ENCODE measurements around the gene HNRNPUL2.
"Not testable (repeated sequence)": the region's sequence is repeated elsewhere in the genome, so short reads cannot be mapped to it uniquely, and the experiment has no call there.

Gene HNRNPUL2

GRCh38 chr11:62752994-62753735 is 25.9 kb upstream of the HNRNPUL2 start:
- peak overlapping the region; percentile 66 for H3K4me2 ChIP-seq (ENCODE audit: insufficient read depth, low read length)
- H3K9me3 ChIP-seq (ENCODE audit: insufficient read depth, low read length, severe bottlenecking) = no peaks in the 10 kb centered on the region
- H3K9ac ChIP-seq (ENCODE audit: low read depth, low read length) = peak overlapping the region; percentile 60
- TF ChIP-seq, protein P1, sequence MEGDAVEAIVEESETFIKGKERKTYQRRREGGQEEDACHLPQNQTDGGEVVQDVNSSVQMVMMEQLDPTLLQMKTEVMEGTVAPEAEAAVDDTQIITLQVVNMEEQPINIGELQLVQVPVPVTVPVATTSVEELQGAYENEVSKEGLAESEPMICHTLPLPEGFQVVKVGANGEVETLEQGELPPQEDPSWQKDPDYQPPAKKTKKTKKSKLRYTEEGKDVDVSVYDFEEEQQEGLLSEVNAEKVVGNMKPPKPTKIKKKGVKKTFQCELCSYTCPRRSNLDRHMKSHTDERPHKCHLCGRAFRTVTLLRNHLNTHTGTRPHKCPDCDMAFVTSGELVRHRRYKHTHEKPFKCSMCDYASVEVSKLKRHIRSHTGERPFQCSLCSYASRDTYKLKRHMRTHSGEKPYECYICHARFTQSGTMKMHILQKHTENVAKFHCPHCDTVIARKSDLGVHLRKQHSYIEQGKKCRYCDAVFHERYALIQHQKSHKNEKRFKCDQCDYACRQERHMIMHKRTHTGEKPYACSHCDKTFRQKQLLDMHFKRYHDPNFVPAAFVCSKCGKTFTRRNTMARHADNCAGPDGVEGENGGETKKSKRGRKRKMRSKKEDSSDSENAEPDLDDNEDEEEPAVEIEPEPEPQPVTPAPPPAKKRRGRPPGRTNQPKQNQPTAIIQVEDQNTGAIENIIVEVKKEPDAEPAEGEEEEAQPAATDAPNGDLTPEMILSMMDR (IDR thresholded peaks at IDR 0.05; ENCODE audit: borderline replicate concordance, extremely low read depth, low read length, poor library complexity, severe bottlenecking) = no peak
- no peak for TF ChIP-seq EZH2 (IDR thresholded peaks at IDR 0.05; ENCODE audit: borderline replicate concordance, low read depth, low read length, severe bottlenecking)
- no peak for ATAC-seq (ENCODE audit: insufficient read depth, low read depth)
- peaks cover 28% of the 10 kb centered on the region for H3K4me1 ChIP-seq (ENCODE audit: insufficient read depth, low read length)
- DNase-seq = no peak
- peak overlapping the region; percentile 92 for H3K27ac ChIP-seq (ENCODE audit: low read length)
- H3K4me3 ChIP-seq (ENCODE audit: low read depth in 1 of 2, low read length in 2 of 2) = peak overlapping the region; percentile 33 to 65; a peak in 3 of 4 replicates
- H3K27me3 ChIP-seq (ENCODE audit: insufficient read depth, low read length, poor library complexity) = no peaks in the 10 kb centered on the region
- H3K79me2 ChIP-seq (ENCODE audit: insufficient read depth, low read length) = peaks cover 23% of the 10 kb centered on the region
- H2AFZ ChIP-seq (ENCODE audit: low read depth, low read length) = peak overlapping the region; percentile 57
- H4K20me1 ChIP-seq (ENCODE audit: insufficient read depth, low read length) = peaks cover 7% of the 10 kb centered on the region; the same call in 1 of the 2 replicates
- peaks cover 24% of the 10 kb centered on the region for H3K36me3 ChIP-seq (ENCODE audit: insufficient read depth, low read length)

- Histone ChIP-seq H3K9me3 (ENCODE audit: insufficient read depth, low read length, severe bottlenecking) (no peaks in the 10 kb centered on the region), H3K9ac (ENCODE audit: low read depth, low read length) (no peak overlapping the region), H3K4me2 (ENCODE audit: insufficient read depth, low read length) (peak overlapping the region; percentile 1), H3K4me3 (ENCODE audit: low read depth in 1 of 2, low read length in 2 of 2) (no peak overlapping the region), H4K20me1 (ENCODE audit: insufficient read depth, low read length) (peaks cover 7% of the 10 kb centered on the region; the same call in 1 of the 2 replicates), H3K27ac (ENCODE audit: low read length) (no peak overlapping the region), H2AFZ (ENCODE audit: low read depth, low read length) (no peak overlapping the region), H3K79me2 (ENCODE audit: insufficient read depth, low read length) (peaks cover 23% of the 10 kb centered on the region), H3K36me3 (ENCODE audit: insufficient read depth, low read length) (peaks cover 24% of the 10 kb centered on the region), H3K4me1 (ENCODE audit: insufficient read depth, low read length) (peaks cover 28% of the 10 kb centered on the region), H3K27me3 (ENCODE audit: insufficient read depth, low read length, poor library complexity) (no peaks in the 10 kb centered on the region)
- TF ChIP-seq, protein P1 (IDR thresholded peaks at IDR 0.05; ENCODE audit: borderline replicate concordance, extremely low read depth, low read length, poor library complexity, severe bottlenecking) = no peak
- no peak for TF ChIP-seq EZH2 (IDR thresholded peaks at IDR 0.05; ENCODE audit: borderline replicate concordance, low read depth, low read length, severe bottlenecking)
- DNase-seq (no peak), ATAC-seq (ENCODE audit: insufficient read depth, low read depth) (no peak)
Measured at GRCh38 chr11:62752177-62752785, 25.0 kb upstream of the HNRNPUL2 start.

DNA sequence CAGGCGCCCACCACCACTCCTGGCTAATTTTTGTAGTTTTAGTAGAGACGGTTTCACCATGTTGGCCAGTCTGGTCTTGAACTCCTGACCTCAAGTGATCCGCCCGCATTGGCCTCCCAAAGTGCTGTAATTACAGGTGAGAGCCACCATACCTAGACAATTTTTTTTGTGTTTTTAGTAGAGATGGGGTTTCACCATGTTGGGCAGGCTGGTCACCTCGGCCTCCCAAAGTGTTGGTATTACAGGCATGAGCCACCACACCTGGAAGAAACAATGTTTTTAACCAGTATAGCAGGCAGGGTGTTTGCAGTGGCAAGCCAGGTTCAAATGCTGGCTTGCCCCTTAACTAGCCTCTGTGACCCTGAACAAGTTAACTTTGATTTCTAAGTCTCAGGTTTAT is 22.7 kb upstream of the HNRNPUL2 start:
- H4K20me1 ChIP-seq (ENCODE audit: insufficient read depth, low read length); H3K4me3 ChIP-seq (ENCODE audit: low read depth in 1 of 2, low read length in 2 of 2); H2AFZ ChIP-seq (ENCODE audit: low read depth, low read length); H3K9me3 ChIP-seq (ENCODE audit: insufficient read depth, low read length, severe bottlenecking); DNase-seq; ATAC-seq (ENCODE audit: insufficient read depth, low read depth); H3K4me2 ChIP-seq (ENCODE audit: insufficient read depth, low read length); H3K27me3 ChIP-seq (ENCODE audit: insufficient read depth, low read length, poor library complexity); H3K27ac ChIP-seq (ENCODE audit: low read length); H3K9ac ChIP-seq (ENCODE audit: low read depth, low read length): not testable (repeated sequence)
- peaks cover 23% of the 10 kb centered on the region for H3K79me2 ChIP-seq (ENCODE audit: insufficient read depth, low read length)
- H3K36me3 ChIP-seq (ENCODE audit: insufficient read depth, low read length) = peaks cover 24% of the 10 kb centered on the region
- H3K4me1 ChIP-seq (ENCODE audit: insufficient read depth, low read length) = peaks cover 25% of the 10 kb centered on the region

DNA sequence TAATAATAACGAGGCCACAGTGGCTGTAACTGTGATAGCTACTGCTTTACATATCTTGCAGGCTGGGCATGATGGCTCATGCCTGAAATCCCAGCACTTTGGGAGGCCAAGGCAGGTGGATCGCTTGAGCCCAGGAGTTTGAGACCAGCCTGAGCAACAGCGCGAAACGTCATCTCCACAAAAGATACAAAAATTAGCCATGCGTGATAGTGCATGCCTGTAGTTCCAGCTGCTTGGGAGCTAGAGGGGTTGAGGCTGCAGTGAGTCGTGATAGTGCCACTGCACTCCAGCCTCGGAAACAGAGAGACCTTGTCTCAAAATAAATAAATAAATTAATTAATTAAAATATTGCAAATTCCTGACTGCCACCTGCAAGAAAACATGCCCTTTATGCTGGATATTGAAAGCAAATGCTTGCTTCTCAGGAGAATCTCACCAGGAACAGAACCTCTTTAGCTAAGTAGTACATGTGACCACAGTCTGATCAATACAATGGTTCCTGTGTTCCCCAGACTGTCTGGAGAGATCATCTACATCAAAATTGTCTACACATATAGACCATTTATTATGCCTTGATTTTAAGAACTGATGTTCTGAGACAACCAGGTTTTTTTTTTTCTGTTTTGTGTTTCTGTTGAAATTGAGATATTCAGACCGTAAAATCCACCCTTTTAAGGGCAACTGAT is 20.4 kb upstream of the HNRNPUL2 start:
- Histone ChIP-seq H3K4me3 (ENCODE audit: low read depth in 1 of 2, low read length in 2 of 2) (no peak overlapping the region), H3K27ac (ENCODE audit: low read length) (no peak overlapping the region), H4K20me1 (ENCODE audit: insufficient read depth, low read length) (peaks cover 5% of the 10 kb centered on the region; the same call in 1 of the 2 replicates), H3K79me2 (ENCODE audit: insufficient read depth, low read length) (peaks cover 13% of the 10 kb centered on the region), H3K36me3 (ENCODE audit: insufficient read depth, low read length) (peaks cover 17% of the 10 kb centered on the region), H3K4me1 (ENCODE audit: insufficient read depth, low read length) (peaks cover 8% of the 10 kb centered on the region), H3K27me3 (ENCODE audit: insufficient read depth, low read length, poor library complexity) (no peaks in the 10 kb centered on the region), H3K9me3 (ENCODE audit: insufficient read depth, low read length, severe bottlenecking) (no peaks in the 10 kb centered on the region), H2AFZ (ENCODE audit: low read depth, low read length) (no peak overlapping the region), H3K4me2 (ENCODE audit: insufficient read depth, low read length) (no peak overlapping the region), H3K9ac (ENCODE audit: low read depth, low read length) (no peak overlapping the region)
- TF ChIP-seq EZH2 (IDR thresholded peaks at IDR 0.05; ENCODE audit: borderline replicate concordance, low read depth, low read length, severe bottlenecking) = no peak
- TF ChIP-seq, protein P1 (IDR thresholded peaks at IDR 0.05; ENCODE audit: borderline replicate concordance, extremely low read depth, low read length, poor library complexity, severe bottlenecking) = no peak
- DNase-seq (no peak), ATAC-seq (ENCODE audit: insufficient read depth, low read depth) (no peak)
